KMS-11 (cell line): Measurements from ENCODE around the gene HSD17B4.
"Not testable (repeated sequence)": the region's sequence is repeated elsewhere in the genome, so short reads cannot be mapped to it uniquely, and the experiment has no call there.

Source experiments
- H2AFZ ChIP-seq: fragments of 200-600 bp; sonication (generic); 2 replicates; pipeline ENCODE4 v1.6.1; 2016; ENCODE audit warnings: antibody characterized with exemption, mixed run types, low read depth
- H3K27ac ChIP-seq: fragments of 200-600 bp; sonication (generic); 2 replicates; pipeline ENCODE4 v1.6.1; 2016; ENCODE audit warnings: mild to moderate bottlenecking, mixed run types
- H3K27me3 ChIP-seq: fragments of 200-600 bp; sonication (generic); 2 replicates; pipeline ENCODE4 v1.6.1; 2017; ENCODE audit warnings: mild to moderate bottlenecking, low read depth, mixed run types, moderate library complexity; ENCODE audit not compliant: insufficient read depth
- H3K36me3 ChIP-seq: fragments of 200-600 bp; sonication (generic); 2 replicates; pipeline ENCODE4 v1.6.1; 2017; ENCODE audit warnings: mild to moderate bottlenecking, mixed run types; ENCODE audit not compliant: insufficient read depth
- H3K4me1 ChIP-seq: fragments of 200-600 bp; sonication (generic); 2 replicates; pipeline ENCODE4 v1.6.1; 2016; ENCODE audit warnings: mild to moderate bottlenecking, low read depth, mixed run types; ENCODE audit not compliant: poor library complexity, severe bottlenecking
- H3K4me2 ChIP-seq: fragments of 200-600 bp; sonication (generic); 2 replicates; pipeline ENCODE4 v1.7.0; 2016; ENCODE audit warnings: mild to moderate bottlenecking, mixed run types
- H3K4me3 ChIP-seq: fragments of 200-600 bp; sonication (generic); IDR thresholded peaks from 2 replicates; pipeline ENCODE4 v1.6.1; 2017; ENCODE audit warnings: low read depth, low read length, mixed read lengths; ENCODE audit not compliant: insufficient read depth
- H3K79me2 ChIP-seq: fragments of 200-600 bp; sonication (generic); 2 replicates; pipeline ENCODE4 v1.6.1; 2016; ENCODE audit warnings: low read depth, mixed run types; ENCODE audit not compliant: insufficient read depth
- H3K9ac ChIP-seq: fragments of 200-600 bp; sonication (generic); 2 replicates; pipeline ENCODE4 v1.6.1; 2016; ENCODE audit warnings: mild to moderate bottlenecking, mixed run types
- H4K20me1 ChIP-seq: fragments of 200-600 bp; sonication (generic); 2 replicates; pipeline ENCODE4 v1.6.1; 2016; ENCODE audit warnings: mild to moderate bottlenecking, mixed run types; ENCODE audit not compliant: insufficient read depth
- CTCF ChIP-seq: fragments of 200-600 bp; sonication (generic); conservative IDR thresholded peaks from 2 replicates; pipeline ENCODE4 v1.6.1; 2017; ENCODE audit warnings: low read depth, mild to moderate bottlenecking, antibody characterized with exemption, low read length, moderate library complexity, mixed read lengths

The HSD17B4 gene

GRCh38 chr5:119435436-119436132, 16.7 kb upstream of the HSD17B4 start:
- H3K36me3 ChIP-seq: no peaks in the 10 kb centered on the region
- H2AFZ ChIP-seq: no peak overlapping the region
- H3K27me3 ChIP-seq: no peaks in the 10 kb centered on the region
- H3K4me2 ChIP-seq: no peak overlapping the region
- H3K79me2 ChIP-seq: no peaks in the 10 kb centered on the region
- TF ChIP-seq CTCF: peak; percentile 64
- H3K27ac ChIP-seq: no peak overlapping the region
- H3K9ac ChIP-seq: no peak overlapping the region
- H3K4me1 ChIP-seq: no peaks in the 10 kb centered on the region
- no peak overlapping the region for H3K4me3 ChIP-seq
- no peaks in the 10 kb centered on the region for H4K20me1 ChIP-seq

- H2AFZ ChIP-seq, H3K27me3 ChIP-seq, H4K20me1 ChIP-seq, H3K4me3 ChIP-seq, H3K4me1 ChIP-seq, H3K36me3 ChIP-seq, H3K9ac ChIP-seq, H3K79me2 ChIP-seq, H3K27ac ChIP-seq, H3K4me2 ChIP-seq: not testable (repeated sequence)
Observed at GRCh38 chr5:119437785-119438586, 14.3 kb upstream of the HSD17B4 start.

GRCh38 chr5:119438587-119438917, 13.7 kb upstream of the HSD17B4 start:
- not testable (repeated sequence) for H4K20me1 ChIP-seq, H3K4me1 ChIP-seq, H3K79me2 ChIP-seq, H3K4me2 ChIP-seq, H3K27me3 ChIP-seq, H3K4me3 ChIP-seq, H3K9ac ChIP-seq, H3K27ac ChIP-seq, H3K36me3 ChIP-seq, H2AFZ ChIP-seq

- Histone ChIP-seq H3K4me1 (no peaks in the 10 kb centered on the region), H3K4me3 (no peak overlapping the region), H3K27me3 (no peaks in the 10 kb centered on the region), H4K20me1 (no peaks in the 10 kb centered on the region), H2AFZ (no peak overlapping the region), H3K79me2 (no peaks in the 10 kb centered on the region), H3K27ac (no peak overlapping the region), H3K4me2 (no peak overlapping the region), H3K36me3 (no peaks in the 10 kb centered on the region), H3K9ac (no peak overlapping the region)
- TF ChIP-seq CTCF: no peak
Observed at GRCh38 chr5:119439140-119439631, 13.1 kb upstream of the HSD17B4 start.

- not testable (repeated sequence) for H3K36me3 ChIP-seq, H3K4me1 ChIP-seq, H3K27ac ChIP-seq, H3K4me3 ChIP-seq, H3K4me2 ChIP-seq, H4K20me1 ChIP-seq, H2AFZ ChIP-seq, H3K9ac ChIP-seq, H3K27me3 ChIP-seq, H3K79me2 ChIP-seq
Observed at GRCh38 chr5:119439632-119440031, 12.7 kb upstream of the HSD17B4 start.

GRCh38 chr5:119444643-119445042, 7.7 kb upstream of the HSD17B4 start:
- H3K79me2 ChIP-seq, H3K27ac ChIP-seq, H2AFZ ChIP-seq, H3K4me3 ChIP-seq, H4K20me1 ChIP-seq, H3K4me2 ChIP-seq, H3K9ac ChIP-seq, H3K4me1 ChIP-seq, H3K27me3 ChIP-seq, H3K36me3 ChIP-seq: not testable (repeated sequence)
